Activated naive CD8-positive, alpha-beta T cell (primary cell): ENCODE results near the gene CLIC3.

Source experiments
- H3K27ac Mint-ChIP-seq: one replicate; pipeline ENCODE4 v1.8.0; 2021; ENCODE audit warnings: mixed read lengths
- H3K27me3 Mint-ChIP-seq: one replicate; pipeline ENCODE4 v1.8.0; 2021; ENCODE audit warnings: mixed read lengths
- H3K36me3 Mint-ChIP-seq: one replicate; pipeline ENCODE4 v1.8.0; 2021; ENCODE audit warnings: mixed read lengths
- H3K4me1 Mint-ChIP-seq: one replicate; pipeline ENCODE4 v1.8.0; 2021; ENCODE audit warnings: low read depth, mixed read lengths
- H3K4me3 Mint-ChIP-seq: one replicate; pipeline ENCODE4 v1.8.0; 2021; ENCODE audit warnings: mild to moderate bottlenecking, mixed read lengths
- H3K9me3 Mint-ChIP-seq: one replicate; pipeline ENCODE4 v1.8.0; 2021; ENCODE audit warnings: low read depth, mixed read lengths

The CLIC3 gene

DNA sequence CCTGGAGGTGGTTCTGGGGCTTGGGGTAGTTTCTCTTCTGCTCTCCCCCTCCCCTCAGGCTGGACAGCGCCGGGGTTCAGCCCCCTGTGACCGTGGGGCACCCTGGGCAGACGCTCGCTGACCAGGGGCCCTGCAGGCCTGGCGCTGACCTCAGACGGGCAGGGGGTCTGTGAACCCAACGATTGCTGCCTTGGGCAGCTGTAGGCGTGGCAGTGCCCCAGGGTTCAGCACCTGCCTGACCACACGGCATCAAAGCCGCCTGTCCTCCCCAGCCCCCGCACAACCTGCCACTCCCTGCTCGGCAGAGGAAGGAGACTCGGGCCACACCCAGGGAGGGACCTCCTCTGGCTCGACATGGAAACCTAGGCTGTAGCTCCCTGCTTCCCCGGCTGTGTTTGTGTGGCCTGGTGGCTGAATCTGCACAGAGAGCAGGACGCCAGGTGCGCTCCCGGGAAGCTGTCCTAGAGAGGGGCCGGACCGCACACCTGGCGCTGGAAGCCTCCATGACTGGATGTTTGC lies 32.1 kb downstream of the CLIC3 start:
- Mint-ChIP-seq H3K36me3 (no peaks in the 10 kb centered on the region), H3K4me3 (no peak overlapping the region), H3K4me1 (peaks cover 34% of the 10 kb centered on the region), H3K9me3 (no peaks in the 10 kb centered on the region), H3K27ac (no peak overlapping the region), H3K27me3 (no peaks in the 10 kb centered on the region)

DNA sequence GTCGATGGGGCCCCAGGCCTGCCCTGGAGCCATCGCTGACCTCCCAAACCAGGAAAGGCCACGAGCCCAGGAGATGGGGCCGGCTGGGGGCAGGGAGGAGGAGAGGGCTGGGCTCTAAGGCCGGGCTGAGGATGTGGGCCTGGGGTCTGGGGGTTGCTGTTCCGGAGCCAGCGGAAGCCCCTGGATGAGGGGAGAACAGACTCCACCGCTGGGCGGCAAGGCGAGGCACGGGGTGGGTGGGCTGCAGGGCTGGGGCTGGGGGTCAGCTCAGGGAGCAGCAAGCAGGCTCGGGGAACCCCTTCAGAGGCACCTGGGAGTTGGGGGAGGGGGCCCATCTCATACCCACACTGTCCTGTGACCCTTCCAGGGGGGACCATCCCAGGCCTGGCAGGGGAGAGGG lies 32.6 kb downstream of the CLIC3 start:
- Mint-ChIP-seq H3K36me3 (no peaks in the 10 kb centered on the region), H3K4me1 (peaks cover 36% of the 10 kb centered on the region), H3K27me3 (no peaks in the 10 kb centered on the region), H3K4me3 (no peak overlapping the region), H3K27ac (no peak overlapping the region), H3K9me3 (no peaks in the 10 kb centered on the region)

GRCh38 chr9:136963341-136963740 lies 33.0 kb downstream of the CLIC3 start:
- Mint-ChIP-seq H3K27ac (no peak overlapping the region), H3K9me3 (no peaks in the 10 kb centered on the region), H3K4me1 (peaks cover 36% of the 10 kb centered on the region), H3K27me3 (no peaks in the 10 kb centered on the region), H3K4me3 (no peak overlapping the region), H3K36me3 (no peaks in the 10 kb centered on the region)

DNA sequence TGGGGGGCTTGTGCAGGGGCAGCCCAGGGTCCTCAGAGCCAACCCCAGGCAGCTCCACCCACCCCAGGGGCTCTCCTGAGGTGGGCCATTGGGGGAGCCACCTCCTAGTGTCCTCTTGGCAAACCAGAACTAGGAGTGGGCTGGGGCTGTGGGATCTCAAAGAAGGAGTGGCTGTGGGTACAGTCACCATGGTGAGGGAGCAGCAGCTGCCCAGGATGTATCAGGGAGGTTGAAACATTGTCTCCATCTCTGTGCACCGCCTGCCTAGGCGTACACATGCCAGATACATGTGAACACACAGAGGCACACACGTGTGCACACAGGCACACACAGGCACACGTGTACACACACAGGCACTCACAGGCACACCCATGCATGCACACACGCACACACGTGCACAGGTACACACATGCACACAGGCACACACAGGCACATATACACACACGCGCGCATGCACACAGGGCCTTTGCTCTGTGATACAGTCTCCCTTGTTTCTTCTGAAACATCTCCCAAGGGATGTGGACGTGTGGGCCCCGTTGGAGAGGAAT lies 33.6 kb downstream of the CLIC3 start:
- Mint-ChIP-seq H3K36me3 (no peaks in the 10 kb centered on the region), H3K4me3 (no peak overlapping the region), H3K27me3 (no peaks in the 10 kb centered on the region), H3K27ac (no peak overlapping the region), H3K9me3 (no peaks in the 10 kb centered on the region), H3K4me1 (peaks cover 36% of the 10 kb centered on the region)

- H3K36me3 Mint-ChIP-seq = no peaks in the 10 kb centered on the region
- H3K27me3 Mint-ChIP-seq = no peaks in the 10 kb centered on the region
- H3K9me3 Mint-ChIP-seq = no peaks in the 10 kb centered on the region
- no peak overlapping the region for H3K4me3 Mint-ChIP-seq
- H3K27ac Mint-ChIP-seq = no peak overlapping the region
- peaks cover 36% of the 10 kb centered on the region for H3K4me1 Mint-ChIP-seq
Measured at GRCh38 chr9:136962163-136962562, 34.2 kb downstream of the CLIC3 start.

- Mint-ChIP-seq H3K4me3 (no peak overlapping the region), H3K27me3 (no peaks in the 10 kb centered on the region), H3K9me3 (no peaks in the 10 kb centered on the region), H3K36me3 (no peaks in the 10 kb centered on the region), H3K4me1 (peaks cover 34% of the 10 kb centered on the region), H3K27ac (no peak overlapping the region)
Measured at GRCh38 chr9:136961279-136962065, 34.9 kb downstream of the CLIC3 start.

DNA sequence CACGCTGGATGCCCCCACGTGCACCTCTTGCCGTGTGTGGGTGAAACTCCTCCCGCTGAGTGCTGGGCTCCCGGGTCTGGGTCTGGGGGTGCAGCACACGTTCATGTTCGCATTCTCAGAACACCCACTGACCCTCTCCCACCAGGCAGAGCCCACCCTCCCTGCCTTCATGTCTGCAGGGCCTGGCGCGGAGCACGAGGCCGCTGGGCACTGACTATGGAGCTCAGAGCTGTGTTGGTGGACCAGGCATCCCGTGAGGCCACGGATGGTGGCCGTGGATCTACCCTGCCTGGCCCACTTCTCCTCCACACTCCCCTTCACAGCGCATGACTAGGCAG lies 35.5 kb downstream of the CLIC3 start:
- Mint-ChIP-seq H3K27ac (no peak overlapping the region), H3K27me3 (no peaks in the 10 kb centered on the region), H3K4me1 (peaks cover 29% of the 10 kb centered on the region), H3K4me3 (no peak overlapping the region), H3K36me3 (no peaks in the 10 kb centered on the region), H3K9me3 (no peaks in the 10 kb centered on the region)

DNA sequence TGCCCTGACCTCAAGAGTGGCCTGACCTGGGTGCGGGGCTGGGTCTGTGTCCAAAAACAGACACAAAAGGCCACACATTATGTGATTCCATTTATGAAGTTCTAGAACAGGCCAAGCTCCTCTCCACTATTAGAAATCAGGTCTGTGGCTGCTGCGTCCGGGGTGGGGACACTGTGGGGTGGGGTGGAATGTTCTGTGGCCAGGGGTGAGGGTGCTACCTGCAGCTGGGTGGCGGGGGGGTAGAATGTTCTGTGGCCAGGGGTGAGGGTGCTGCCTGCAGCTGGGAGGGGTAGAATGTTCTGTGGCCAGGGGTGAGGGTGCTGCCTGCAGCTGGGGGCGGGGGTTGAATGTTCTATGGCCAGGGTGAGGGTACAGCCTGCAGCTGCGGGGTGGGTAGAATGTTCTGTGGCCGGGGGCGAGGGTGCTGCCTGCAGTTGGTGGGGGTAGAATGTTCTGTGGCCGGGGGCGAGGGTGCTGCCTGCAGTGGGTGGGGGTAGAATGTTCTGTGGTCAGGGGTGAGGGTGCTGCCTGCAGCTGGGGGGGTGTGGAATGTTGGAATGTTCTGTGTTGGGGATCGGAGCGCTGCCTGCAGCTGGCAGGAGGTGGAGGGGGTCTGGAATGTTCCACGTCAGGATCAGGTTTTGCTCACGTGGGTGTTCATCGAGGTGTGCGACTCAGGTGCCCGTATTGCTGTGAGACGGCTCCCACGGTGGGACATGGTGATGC lies 36.0 kb downstream of the CLIC3 start:
- H3K4me1 Mint-ChIP-seq = peaks cover 24% of the 10 kb centered on the region
- no peaks in the 10 kb centered on the region for H3K9me3 Mint-ChIP-seq
- no peaks in the 10 kb centered on the region for H3K27me3 Mint-ChIP-seq
- no peaks in the 10 kb centered on the region for H3K36me3 Mint-ChIP-seq
- no peak overlapping the region for H3K4me3 Mint-ChIP-seq
- no peak overlapping the region for H3K27ac Mint-ChIP-seq

GRCh38 chr9:136958898-136959850 lies 37.2 kb downstream of the CLIC3 start:
- no peaks in the 10 kb centered on the region for H3K36me3 Mint-ChIP-seq
- H3K4me3 Mint-ChIP-seq = no peak overlapping the region
- H3K27me3 Mint-ChIP-seq = no peaks in the 10 kb centered on the region
- H3K27ac Mint-ChIP-seq = no peak overlapping the region
- no peaks in the 10 kb centered on the region for H3K9me3 Mint-ChIP-seq
- peaks cover 19% of the 10 kb centered on the region for H3K4me1 Mint-ChIP-seq

DNA sequence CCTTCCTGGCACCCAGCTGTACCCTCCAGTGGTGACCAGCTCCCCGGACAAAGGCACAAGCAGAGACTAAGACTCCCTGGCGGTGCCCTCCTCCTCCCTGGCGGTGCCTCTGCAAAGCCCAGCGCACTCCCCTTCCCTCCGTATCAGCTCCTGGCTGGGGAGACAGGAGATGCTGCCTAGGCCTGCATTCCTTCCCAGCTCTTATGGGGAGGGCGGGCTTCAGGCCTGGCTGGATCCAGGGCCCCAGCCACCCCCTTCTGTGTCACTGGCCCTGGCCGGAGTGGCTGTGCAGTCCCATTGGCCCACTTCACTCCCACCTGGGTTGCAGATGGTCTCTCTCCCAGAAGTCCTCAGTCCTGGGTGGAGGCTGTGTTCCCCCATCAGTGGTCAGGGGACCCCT lies 37.9 kb downstream of the CLIC3 start:
- Mint-ChIP-seq H3K36me3 (no peaks in the 10 kb centered on the region), H3K27ac (no peak overlapping the region), H3K4me1 (peaks cover 19% of the 10 kb centered on the region), H3K9me3 (no peaks in the 10 kb centered on the region), H3K4me3 (no peak overlapping the region), H3K27me3 (no peaks in the 10 kb centered on the region)

DNA sequence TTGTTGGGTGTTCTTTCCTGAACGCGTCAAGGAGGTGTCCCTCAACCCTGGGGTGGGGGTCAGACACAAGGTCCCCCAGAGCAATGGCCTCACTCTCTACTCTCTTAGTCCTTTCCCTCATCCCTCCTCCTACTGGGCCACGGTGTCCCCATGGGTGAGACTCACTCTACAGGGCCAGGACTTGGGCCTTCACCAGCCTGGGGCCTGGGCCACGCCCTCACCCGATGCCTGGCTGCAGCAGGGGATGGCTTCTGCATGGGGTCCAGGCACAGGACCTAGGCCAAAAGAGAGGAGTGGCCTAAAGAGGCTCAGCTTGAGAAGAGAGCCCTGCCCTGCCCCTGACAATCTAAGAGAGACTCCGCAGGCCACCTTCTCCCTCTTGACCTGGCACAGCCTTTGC lies 38.5 kb downstream of the CLIC3 start:
- Mint-ChIP-seq H3K9me3 (no peaks in the 10 kb centered on the region), H3K4me3 (no peak overlapping the region), H3K27ac (no peak overlapping the region), H3K27me3 (no peaks in the 10 kb centered on the region), H3K4me1 (peaks cover 16% of the 10 kb centered on the region), H3K36me3 (no peaks in the 10 kb centered on the region)

DNA sequence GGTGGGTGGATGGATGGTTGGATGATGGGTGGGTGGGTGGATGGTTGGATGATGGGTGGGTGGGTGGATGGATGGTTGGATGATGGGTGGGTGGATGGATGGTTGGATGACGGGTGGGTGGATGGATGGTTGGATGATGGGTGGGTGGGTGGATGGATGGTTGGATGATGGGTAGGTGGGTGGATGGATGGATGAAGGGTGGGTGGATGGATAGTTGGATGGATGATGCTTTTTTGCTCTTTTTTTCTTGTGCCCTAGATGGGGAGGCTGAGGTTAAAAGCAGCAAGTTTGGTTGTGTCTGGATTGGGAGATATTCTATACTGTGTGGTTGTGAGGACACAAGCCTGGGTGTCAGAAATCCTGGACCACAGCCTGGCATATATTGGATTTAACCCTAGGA lies 38.9 kb downstream of the CLIC3 start:
- H3K4me1 Mint-ChIP-seq = peaks cover 13% of the 10 kb centered on the region
- no peak overlapping the region for H3K27ac Mint-ChIP-seq

GRCh38 chr9:136956604-136957003 lies 39.8 kb downstream of the CLIC3 start:
- Mint-ChIP-seq H3K4me3 (no peak overlapping the region), H3K9me3 (no peaks in the 10 kb centered on the region), H3K27ac (no peak overlapping the region)

More for the DNA sequence above, 38.9 kb downstream of the CLIC3 start:
- Mint-ChIP-seq H3K4me3 (no peak overlapping the region), H3K27me3 (no peaks in the 10 kb centered on the region), H3K36me3 (no peaks in the 10 kb centered on the region), H3K9me3 (no peaks in the 10 kb centered on the region)

DNA sequence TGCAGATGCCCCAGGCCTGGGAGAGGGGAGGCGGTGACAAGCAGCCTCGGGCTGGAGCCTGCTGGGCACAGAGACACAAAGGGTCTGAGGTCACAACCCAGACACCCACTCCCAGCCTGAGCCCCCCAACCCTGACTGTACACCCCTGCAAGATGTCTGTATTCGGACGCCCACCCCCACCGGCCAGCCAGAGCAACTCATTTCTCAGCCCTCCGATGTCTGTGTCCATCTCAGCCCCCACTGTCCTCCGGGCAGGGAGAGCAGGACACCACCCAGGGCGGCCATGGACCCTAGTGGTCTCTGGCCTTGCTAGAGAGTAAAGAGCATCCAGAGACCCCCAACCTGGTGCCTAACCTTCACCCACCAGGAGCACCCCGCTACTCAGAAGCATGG lies 40.4 kb downstream of the CLIC3 start:
- H3K27me3 Mint-ChIP-seq = no peaks in the 10 kb centered on the region
- H3K27ac Mint-ChIP-seq = no peak overlapping the region
- H3K9me3 Mint-ChIP-seq = no peaks in the 10 kb centered on the region
- no peak overlapping the region for H3K4me3 Mint-ChIP-seq
- H3K4me1 Mint-ChIP-seq = peaks cover 12% of the 10 kb centered on the region
- H3K36me3 Mint-ChIP-seq = no peaks in the 10 kb centered on the region

More at GRCh38 chr9:136956604-136957003, 39.8 kb downstream of the CLIC3 start:
- H3K36me3 Mint-ChIP-seq = no peaks in the 10 kb centered on the region
- H3K27me3 Mint-ChIP-seq = no peaks in the 10 kb centered on the region
- peaks cover 13% of the 10 kb centered on the region for H3K4me1 Mint-ChIP-seq
